Measurements from ENCODE around the gene DCAF11. TPM values are rescaled to one million over a fixed set of nuclear protein-coding genes. Genes with fewer than 3 reads are reported as not detected.

Gene DCAF11
- total and polyA plus RNA-seq, 7 donors = 34.7 to 73.5 (median 66.4) TPM

DNA sequence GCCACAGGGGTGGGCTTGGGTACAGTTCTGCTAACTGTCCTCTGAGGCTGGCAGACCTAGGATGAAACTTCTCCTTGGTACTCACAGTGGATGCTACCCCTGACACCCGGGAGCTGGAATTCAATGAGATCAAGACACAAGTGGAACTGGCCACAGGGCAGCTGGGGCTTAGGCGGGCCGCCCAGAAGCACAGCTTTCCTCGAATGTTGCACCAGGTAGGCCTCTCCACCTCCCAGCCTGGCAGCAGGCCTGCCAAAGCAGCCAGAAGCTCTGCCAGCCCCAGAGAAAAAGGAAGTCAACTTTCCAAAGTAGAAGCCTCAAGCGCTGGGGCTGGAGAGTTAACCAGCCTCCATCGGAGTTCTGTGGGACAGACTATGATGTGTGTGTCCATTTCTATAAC is 2.6 kb downstream of the DCAF11 start:
- no peaks in the 10 kb centered on the region for H3K27me3 ChIP-seq (ENCODE audit: insufficient read depth in 3 of 3, low read length in 2 of 3)
- no peak overlapping the region for H3K27ac ChIP-seq
- H3K36me3 ChIP-seq (ENCODE audit: insufficient read depth in 1 of 2, low read depth in 1 of 2) = peaks cover 4 to 58% of the 10 kb centered on the region in 2 donors
- TF ChIP-seq CTCF (IDR thresholded peaks at IDR 0.05) = no peak
- 78 to 91% (median 79%) methylated on average over 6 of the region's 6 CpGs for WGBS, 3 donors
- H3K9me3 ChIP-seq = no peaks in the 10 kb centered on the region
- no peak overlapping the region for H3K4me3 ChIP-seq
- no peak for ATAC-seq
- intact Hi-C loops (cut with DNase I) = no loop called here
- DNase-seq = no peak
- H3K4me1 ChIP-seq = peaks cover 15% of the 10 kb centered on the region

DNA sequence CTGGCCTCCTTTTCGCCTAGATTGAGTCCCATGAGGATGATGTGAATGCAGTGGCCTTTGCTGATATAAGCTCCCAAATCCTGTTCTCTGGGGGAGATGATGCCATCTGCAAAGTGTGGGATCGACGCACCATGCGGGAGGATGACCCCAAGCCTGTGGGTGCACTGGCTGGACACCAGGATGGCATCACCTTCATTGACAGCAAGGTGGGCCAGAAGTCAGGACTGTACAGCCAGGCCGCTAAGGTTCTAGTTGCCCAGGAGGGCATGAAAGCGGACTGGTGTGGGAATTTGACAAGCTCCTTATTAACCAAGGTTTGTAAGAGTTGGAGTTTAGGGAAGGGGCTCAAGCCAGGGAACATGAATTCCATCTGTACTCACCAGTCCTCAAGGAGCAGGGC is 5.1 kb downstream of the DCAF11 start:
- H3K36me3 ChIP-seq (ENCODE audit: insufficient read depth in 1 of 2, low read depth in 1 of 2) = peaks cover 4 to 81% of the 10 kb centered on the region in 2 donors
- intact Hi-C loops (cut with DNase I) = no loop called here
- ATAC-seq = no peak

GRCh38 chr14:24121210-24121609 is 6.6 kb downstream of the DCAF11 start:
- TF ChIP-seq CTCF (IDR thresholded peaks at IDR 0.05) = no peak
- intact Hi-C loops (cut with DNase I) = no loop called here
- DNase-seq (no peak), ATAC-seq (no peak)
- Histone ChIP-seq H3K9me3 (no peaks in the 10 kb centered on the region), H3K4me1 (peaks cover 6% of the 10 kb centered on the region), H3K36me3 (ENCODE audit: insufficient read depth in 1 of 2, low read depth in 1 of 2) (peaks cover 4 to 81% of the 10 kb centered on the region in 2 donors), H3K27ac (no peak overlapping the region), H3K27me3 (ENCODE audit: insufficient read depth in 3 of 3, low read length in 2 of 3) (no peaks in the 10 kb centered on the region), H3K4me3 (no peak overlapping the region)
- 92 to 94% (median 94%) methylated on average over 8 of the region's 8 CpGs for WGBS, 3 donors

More for the DNA sequence above, 5.1 kb downstream of the DCAF11 start:
- WGBS, 3 donors = 95 to 96% (median 96%) methylated on average over 6 of the region's 6 CpGs
- Histone ChIP-seq H3K27ac (no peak overlapping the region), H3K27me3 (ENCODE audit: insufficient read depth in 3 of 3, low read length in 2 of 3) (no peaks in the 10 kb centered on the region), H3K9me3 (no peaks in the 10 kb centered on the region), H3K4me1 (peaks cover 15% of the 10 kb centered on the region), H3K4me3 (no peak overlapping the region)
- no peak for TF ChIP-seq CTCF (IDR thresholded peaks at IDR 0.05)
- DNase-seq = no peak

DNA sequence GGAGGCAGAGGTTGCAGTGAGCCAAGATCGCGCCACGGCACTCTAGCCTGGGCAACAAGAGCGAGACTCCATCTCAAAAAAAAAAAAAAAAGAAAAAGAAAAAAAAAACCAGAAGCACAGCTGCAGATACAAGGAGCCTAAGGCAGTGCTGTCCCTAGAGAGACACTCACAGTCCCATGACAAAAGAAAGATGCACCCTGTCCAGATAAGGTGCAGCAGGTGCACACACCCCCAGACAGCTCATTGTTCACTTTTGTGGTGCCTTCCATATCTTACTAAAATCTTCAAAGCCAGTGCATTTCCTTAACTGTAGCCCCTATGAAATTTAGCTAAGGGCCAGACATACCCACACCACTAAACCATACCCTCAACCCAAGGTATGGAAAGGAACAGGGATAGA is 7.8 kb downstream of the DCAF11 start:
- Histone ChIP-seq H3K36me3 (ENCODE audit: insufficient read depth in 1 of 2, low read depth in 1 of 2) (peaks cover 4 to 70% of the 10 kb centered on the region in 2 donors), H3K4me3 (no peak overlapping the region), H3K9me3 (no peaks in the 10 kb centered on the region), H3K4me1 (no peaks in the 10 kb centered on the region), H3K27ac (no peak overlapping the region), H3K27me3 (ENCODE audit: insufficient read depth in 3 of 3, low read length in 2 of 3) (no peaks in the 10 kb centered on the region)
- intact Hi-C loops (cut with DNase I) = no loop called here
- no peak for TF ChIP-seq CTCF (IDR thresholded peaks at IDR 0.05)
- peak in 1 of 4 donors; percentile 9 for ATAC-seq
- no peak for DNase-seq
- 90 to 100% (median 94%) methylated on average over 4 of the region's 4 CpGs for WGBS, 3 donors

DNA sequence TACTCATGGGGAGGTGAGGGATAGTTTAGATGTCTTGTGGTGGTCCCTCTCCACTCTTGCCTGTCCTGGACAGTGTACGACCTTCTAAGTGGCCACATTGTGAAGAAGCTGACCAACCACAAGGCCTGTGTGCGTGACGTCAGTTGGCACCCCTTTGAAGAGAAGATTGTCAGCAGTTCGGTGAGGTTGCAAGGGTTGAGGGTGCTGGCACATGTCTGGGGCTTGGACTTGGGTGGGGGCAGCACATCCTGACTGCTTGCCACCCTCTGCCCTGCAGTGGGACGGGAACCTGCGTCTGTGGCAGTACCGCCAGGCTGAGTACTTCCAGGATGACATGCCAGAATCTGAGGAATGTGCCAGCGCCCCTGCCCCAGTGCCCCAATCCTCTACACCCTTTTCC is 8.3 kb downstream of the DCAF11 start:
- WGBS, 3 donors = 76 to 84% (median 81%) methylated on average over 8 of the region's 8 CpGs
- DNase-seq = no peak
- peak in 1 of 4 donors; percentile 24 for ATAC-seq
- intact Hi-C loops (cut with DNase I) = no loop called here
- no peaks in the 10 kb centered on the region for H3K9me3 ChIP-seq
- H3K27me3 ChIP-seq (ENCODE audit: insufficient read depth in 3 of 3, low read length in 2 of 3) = no peaks in the 10 kb centered on the region
- H3K27ac ChIP-seq = no peak overlapping the region
- no peak for TF ChIP-seq CTCF (IDR thresholded peaks at IDR 0.05)
- H3K36me3 ChIP-seq (ENCODE audit: insufficient read depth in 1 of 2, low read depth in 1 of 2) = peaks cover 4 to 65% of the 10 kb centered on the region in 2 donors
- H3K4me3 ChIP-seq = no peak overlapping the region
- H3K4me1 ChIP-seq = no peaks in the 10 kb centered on the region
